Measurements from ENCODE around the gene CTNND1. TPM values are rescaled to one million over a fixed set of nuclear protein-coding genes. Genes with fewer than 3 reads are reported as not detected.

Gene CTNND1
- total and polyA plus RNA-seq, 10 of the 15 experiments (the other 5 are each of a cell fraction or from before 2014, with no cell fraction given), result 4.7 to 70.0 (median 30.0) TPM

GRCh38 chr11:57798905-57799559 is 37.4 kb downstream of the CTNND1 start:
- SMC1A ChIA-PET (ENCODE audit: uncharacterized antibody, unreplicated experiment), result interaction anchor here (1.2 to 6.4 kb wide), 16 partner anchors 10 to 722 kb away, joined by 3 to 143 read pairs (median 16); partner anchors contain the start of genes BTBD18, CTNND1 and SELENOH
- in situ Hi-C loops (cut with MboI) (no loop called here), intact Hi-C loops (cut with micrococcal nuclease; ENCODE audit: unreplicated experiment) (no loop called here)
- peaks cover 16 to 20% of the 10 kb centered on the region in 2 experiments for H3K36me3 ChIP-seq (ENCODE audit: control insufficient read depth in 2 of 2, insufficient read depth in 2 of 2, low read length in 1 of 2)
- H3K27ac ChIP-seq (ENCODE audit: control insufficient read depth, insufficient read depth), result no peak overlapping the region
- H3K79me2 ChIP-seq (ENCODE audit: control insufficient read depth, insufficient read depth, low read length), result peaks cover 12% of the 10 kb centered on the region
- DNase-seq (ENCODE audit: low read depth, low spot score) (no peak), FAIRE-seq (no peak), ATAC-seq (peak; percentile 57)
- H3K9ac ChIP-seq (ENCODE audit: control insufficient read depth, insufficient read depth, low read length), result no peak overlapping the region
- no TSS peak for BruUV-seq (replicated peaks)
- no peak overlapping the region for H3K4me2 ChIP-seq (ENCODE audit: control insufficient read depth, insufficient read depth)
- H3K4me1 ChIP-seq (ENCODE audit: control insufficient read depth, insufficient read depth, low read length), result no peaks in the 10 kb centered on the region; the same call in 1 of the 2 replicates
- WGBS (ENCODE audit: insufficient coverage, insufficient replicate concordance, low lambda C conversion rate, missing lambda C conversion rate), result 55% methylated on average over 1 of the region's 1 CpG
- H4K20me1 ChIP-seq (ENCODE audit: control insufficient read depth, insufficient read depth), result no peaks in the 10 kb centered on the region
- TF ChIP-seq SMAD1 (IDR thresholded peaks at IDR 0.05; ENCODE audit: low read depth, partially characterized antibody) (no peak), SPI1 (IDR thresholded peaks at IDR 0.05; ENCODE audit: borderline replicate concordance, insufficient read depth, low read depth, low read length) (peak; percentile 60; the same call in 1 of the 2 replicates), POU2F2 (IDR thresholded peaks at IDR 0.05; ENCODE audit: borderline replicate concordance, low read depth, low read length) (0 out of 3 replicates have a peak, but pooled peaks have one; percentile 7)
- no peaks in the 10 kb centered on the region for H3K27me3 ChIP-seq (replicated peaks in 1 of 2; ENCODE audit: control insufficient read depth in 2 of 2, insufficient read depth in 2 of 2, low read length in 1 of 2)
- RAD21 ChIA-PET (ENCODE audit: unreplicated experiment), result interaction anchor here (1.0 to 5.1 kb wide), 13 partner anchors 14 to 714 kb away, joined by 3 to 141 read pairs (median 18); partner anchors contain the start of genes BTBD18, CTNND1, MED19 and TMX2
- POLR2A ChIA-PET, result interaction anchor here (0.6 to 1.8 kb wide), 3 partner anchors 36 to 381 kb away, joined by 3 to 8 read pairs (median 4); no protein-coding TSS in a partner anchor
- H3K9me3 ChIP-seq (replicated peaks; ENCODE audit: control insufficient read depth, insufficient read depth, low read length), result no peaks in the 10 kb centered on the region
- no peak overlapping the region for H3K4me3 ChIP-seq
- no peak overlapping the region for H2AFZ ChIP-seq (ENCODE audit: control insufficient read depth, low read depth, low read length)
- CTCF ChIA-PET, result interaction anchor here (1.0 to 6.7 kb wide), 13 partner anchors 10 to 711 kb away, joined by 3 to 227 read pairs (median 20); partner anchors contain the start of genes BTBD18, CTNND1 and SELENOH

Data from GM12878 (cell line).